SW 1271 (cell line): ENCODE results near the gene CDRT4.
A peak's percentile ranks its signal among the peaks of the same experiment; 100 is the strongest.
"Not testable (repeated sequence)": the region's sequence is repeated elsewhere in the genome, so short reads cannot be mapped to it uniquely, and the experiment has no call there.

Experiments
- DNase-seq, 2 experiments: peaks; one replicate each; lab custom pipeline; 2025; lab: John Stamatoyannopoulos, UW

CDRT4 gene

DNA sequence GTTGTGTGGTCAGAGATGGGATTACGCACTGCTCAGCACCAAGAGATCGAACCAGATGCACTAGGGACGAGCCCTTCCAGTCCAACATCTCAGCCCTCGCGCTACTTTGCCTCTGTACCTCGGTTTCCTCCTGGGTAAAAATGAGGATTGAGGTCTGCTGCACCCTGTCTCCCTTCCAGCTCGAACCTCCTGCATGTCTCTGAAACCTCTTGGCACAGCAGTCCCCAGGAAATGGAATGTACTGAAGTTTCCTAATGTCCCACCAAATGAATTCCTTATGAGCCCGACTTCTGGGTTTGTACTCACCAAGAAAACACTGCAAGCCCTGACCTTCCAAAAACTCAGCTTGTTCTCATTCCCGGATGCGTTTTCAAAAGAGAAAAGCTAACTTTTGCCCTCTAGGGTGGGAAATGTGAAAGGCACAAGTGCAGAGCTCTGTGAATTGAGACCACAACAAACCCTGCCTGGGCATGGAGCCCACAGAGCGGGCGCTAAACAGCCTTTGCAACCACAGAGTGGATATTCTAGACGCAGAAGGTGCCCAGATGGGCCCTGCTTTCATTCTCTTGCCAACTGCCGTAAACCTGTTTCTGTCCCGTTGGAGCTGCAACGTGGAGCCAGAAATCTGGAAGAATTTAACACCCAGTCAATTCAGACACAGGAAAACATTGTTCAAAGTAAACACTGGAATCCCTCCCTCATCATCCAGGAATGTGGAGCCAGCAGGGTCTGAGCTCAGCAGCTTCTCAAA, 10.3 kb downstream of the CDRT4 start:
- no peak for DNase-seq

GRCh38 chr17:15456496-15456895, 10.9 kb downstream of the CDRT4 start:
- DNase-seq = no peak

DNA sequence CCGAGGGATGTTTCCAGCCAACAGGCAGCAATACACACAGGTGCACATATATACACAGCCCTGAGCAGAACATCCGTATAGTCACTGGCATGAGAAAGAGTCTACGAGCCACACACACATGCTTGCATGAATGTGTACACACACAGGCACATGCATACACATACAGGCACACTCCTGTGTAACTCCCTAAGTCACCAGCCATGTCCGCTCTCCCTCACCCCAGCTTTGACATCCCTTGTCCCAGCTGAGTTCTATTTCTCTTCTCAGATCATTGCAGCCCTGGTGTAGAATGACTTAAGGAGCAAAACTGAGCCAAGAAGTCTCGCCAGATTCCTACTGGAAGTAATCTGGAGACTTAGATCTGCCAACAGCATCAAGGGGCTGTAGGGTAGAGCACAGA, 13.1 kb downstream of the CDRT4 start:
- DNase-seq = no peak

DNA sequence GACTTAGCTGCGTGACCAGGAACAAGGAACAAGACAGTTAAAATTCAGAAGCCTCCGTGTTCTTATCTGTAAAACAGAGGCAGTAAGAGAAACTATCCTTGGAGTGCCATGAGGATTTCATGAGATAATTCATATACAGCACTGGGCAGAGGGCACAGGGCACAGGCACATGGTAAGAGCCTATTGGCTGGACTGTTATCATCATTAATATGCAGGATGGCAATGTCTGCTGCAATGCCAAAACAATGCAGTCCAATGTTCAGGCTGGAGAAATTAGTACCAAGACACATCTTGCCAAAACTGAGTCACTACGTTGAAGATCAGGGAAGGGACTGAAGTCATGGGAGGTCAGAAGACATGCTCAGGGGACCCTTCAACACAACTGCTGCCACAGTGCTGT, 13.6 kb downstream of the CDRT4 start:
- no peak for DNase-seq

GRCh38 chr17:15453246-15453645, 14.2 kb downstream of the CDRT4 start:
- DNase-seq = no peak

- DNase-seq = no peak
These were observed 14.7 kb downstream of the CDRT4 start for GRCh38 chr17:15452746-15453145.

GRCh38 chr17:15451680-15452079, 15.7 kb downstream of the CDRT4 start:
- DNase-seq = no peak

GRCh38 chr17:15448580-15448956, 18.9 kb downstream of the CDRT4 start:
- no peak for DNase-seq

- DNase-seq = no peak
These were observed 19.4 kb downstream of the CDRT4 start for GRCh38 chr17:15447928-15448579.

GRCh38 chr17:15446036-15446435, 21.4 kb downstream of the CDRT4 start:
- DNase-seq = no peak

DNA sequence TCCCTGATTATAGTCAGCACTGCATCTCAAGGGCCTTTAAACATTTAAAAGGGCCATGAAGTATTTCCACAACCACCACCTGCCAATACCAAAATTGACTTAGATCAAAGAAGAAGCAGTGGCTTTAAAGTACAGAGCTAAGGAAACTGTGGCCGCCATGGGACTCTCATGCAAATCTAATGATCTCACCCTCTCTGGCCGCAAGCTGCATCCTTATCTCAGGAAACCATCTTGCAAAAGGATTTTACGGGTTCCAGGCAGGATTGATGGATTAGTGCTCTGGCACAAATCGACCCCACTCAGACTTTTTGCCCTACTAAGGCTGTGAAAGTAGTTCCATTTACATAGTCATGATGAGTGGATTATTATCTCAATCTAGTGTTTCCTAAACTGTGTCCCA, 22.6 kb downstream of the CDRT4 start:
- DNase-seq = no peak

- DNase-seq = no peak
These were observed 24.9 kb downstream of the CDRT4 start for GRCh38 chr17:15442311-15443180.

DNA sequence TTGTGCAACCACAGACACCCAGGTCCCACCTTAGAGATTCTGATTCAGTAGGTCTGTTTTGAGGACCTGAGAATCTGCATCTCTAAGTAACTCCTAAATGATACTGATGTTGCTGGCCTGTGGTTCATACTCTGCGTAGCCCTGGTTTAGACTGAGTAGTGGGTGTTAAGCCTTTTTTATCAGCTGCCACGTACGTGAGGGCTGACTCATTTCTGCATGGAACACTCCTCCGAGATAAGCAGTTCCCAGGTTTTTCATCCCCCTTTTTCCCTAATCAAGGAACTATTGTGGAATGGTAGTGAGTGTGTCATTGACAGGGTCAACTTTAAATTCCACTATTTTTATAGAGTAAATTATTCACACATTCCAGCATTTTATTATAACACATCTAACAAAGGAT, 26.1 kb downstream of the CDRT4 start:
- DNase-seq = no peak

- DNase-seq = no peak
These were observed 27.1 kb downstream of the CDRT4 start for GRCh38 chr17:15440347-15440746.

DNA sequence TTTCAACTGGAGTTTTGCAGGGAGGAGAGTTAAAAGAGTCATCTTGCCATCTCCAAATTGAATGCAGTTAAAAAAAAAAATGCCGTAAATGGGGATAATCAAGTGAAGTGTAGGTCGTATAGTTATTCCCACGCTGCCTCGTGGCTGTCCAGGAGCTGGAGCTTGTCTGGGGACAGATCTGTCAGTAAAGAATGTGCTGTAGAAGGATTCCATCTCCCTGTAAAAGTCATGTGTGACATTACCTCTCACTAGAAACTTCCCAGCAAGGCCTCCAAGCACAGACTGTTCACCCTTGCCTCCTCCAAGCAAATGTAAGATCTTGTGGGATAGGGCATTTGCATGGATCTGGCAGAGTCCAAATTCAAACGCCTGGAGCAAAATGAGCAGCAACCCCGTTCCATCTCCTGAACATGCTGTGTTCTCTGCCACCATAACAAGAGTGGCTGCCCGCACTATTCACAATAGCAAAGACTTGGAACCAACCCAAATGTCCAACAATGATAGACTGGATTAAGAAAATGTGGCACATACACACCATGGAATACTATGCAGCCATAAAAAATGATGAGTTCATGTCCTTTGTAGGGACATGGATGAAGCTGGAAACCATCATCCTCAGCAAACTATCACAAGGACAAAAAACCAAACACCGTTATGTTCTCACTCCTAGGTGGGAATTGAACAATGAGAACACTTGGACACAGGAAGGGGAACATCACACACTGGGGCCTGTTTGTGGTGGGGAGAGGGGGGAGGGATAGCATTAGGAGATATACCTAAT, 28.0 kb downstream of the CDRT4 start:
- DNase-seq = not testable (repeated sequence)

DNA sequence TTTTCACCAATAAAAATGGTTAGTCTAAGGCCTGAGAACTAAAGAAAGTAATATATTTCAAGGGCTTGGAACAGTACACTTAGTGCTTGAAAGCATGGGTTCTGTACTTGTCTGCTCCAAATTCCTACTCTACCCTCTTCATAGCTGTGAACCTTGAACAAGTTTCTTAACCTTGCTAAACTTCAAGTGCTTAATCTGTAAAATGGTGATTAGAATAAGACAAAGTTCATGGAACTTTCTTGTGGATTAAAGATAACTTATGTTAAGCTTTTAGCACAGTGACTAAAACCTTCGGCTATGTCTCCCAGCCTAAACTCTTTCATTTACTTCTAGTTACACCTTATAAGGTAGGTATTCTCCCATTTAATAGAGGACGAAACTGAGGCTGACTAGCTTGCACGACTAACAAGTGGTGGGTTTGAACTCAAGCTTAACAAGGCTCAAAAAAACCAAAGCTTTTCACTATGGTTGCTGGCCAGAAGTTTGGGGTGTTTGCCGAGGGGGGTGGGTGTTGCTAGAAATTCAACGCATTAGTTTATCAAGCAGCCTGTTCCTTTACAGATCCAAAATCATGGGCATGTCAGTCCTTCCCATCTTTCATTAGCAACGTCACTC, 28.8 kb downstream of the CDRT4 start:
- DNase-seq = no peak

GRCh38 chr17:15437303-15437635, 30.2 kb downstream of the CDRT4 start:
- DNase-seq = no peak

- DNase-seq = peak in 1 of 2 experiments; percentile 28
These were observed 30.7 kb downstream of the CDRT4 start for GRCh38 chr17:15436473-15437302.

- DNase-seq = no peak
These were observed 32.5 kb downstream of the CDRT4 start for GRCh38 chr17:15434956-15435355.

GRCh38 chr17:15432807-15433611, 34.4 kb downstream of the CDRT4 start:
- DNase-seq = no peak
